HT1080 (cell line): Measurements from ENCODE around the gene CCDC186. TPM values are rescaled to one million over a fixed set of nuclear protein-coding genes. Genes with fewer than 3 reads are reported as not detected.

Experiments used
- DNase-seq: peaks from one replicate; pipeline ENCODE4 v3.0.0-alpha.2; 2015; ENCODE audit warnings: low read depth
- polyA plus RNA-seq, 2 experiments: library from polyadenylated mRNA; depleted of rRNA; stranded (reverse); fragments of >200 nt; gene quantifications; 2 replicates each; pipeline ENCODE4 v1.2.3, GENCODE V29; 2015
- total RNA-seq: library from RNA; depleted of rRNA; stranded (reverse); fragments of >200 nt; shearing (Covaris generic); gene quantifications from 2 replicates; pipeline ENCODE4 v1.2.3, GENCODE V29; 2014; rRNA removed

The CCDC186 gene
- 2.7 and 6.7 TPM in 2 replicates for total RNA-seq
- polyA plus RNA-seq (2015; cell fraction: cytosol; rRNA removed) = 2.4 and 3.9 TPM in 2 replicates
- polyA plus RNA-seq (2015; cell fraction: nucleus; rRNA removed) = 6.4 and 9.2 TPM in 2 replicates

- peak; percentile 87 for DNase-seq
Measured at GRCh38 chr10:114173921-114174694, at the start of gene CCDC186. CCDC186 (minus strand) TSS chr10:114174203; CDS start chr10:114163268, 10,935 bp downstream.

GRCh38 chr10:114223066-114223465 is 49.1 kb upstream of the CCDC186 start:
- no peak for DNase-seq

GRCh38 chr10:114221235-114221634 is 47.2 kb upstream of the CCDC186 start:
- no peak for DNase-seq

- DNase-seq = no peak
Measured at GRCh38 chr10:114220281-114220680, 46.3 kb upstream of the CCDC186 start.

GRCh38 chr10:114215033-114215432 is 41.0 kb upstream of the CCDC186 start:
- DNase-seq = no peak

GRCh38 chr10:114212153-114212552 is 38.1 kb upstream of the CCDC186 start:
- DNase-seq = no peak

GRCh38 chr10:114208351-114208750 is 34.3 kb upstream of the CCDC186 start:
- DNase-seq = no peak

GRCh38 chr10:114207349-114207748 is 33.3 kb upstream of the CCDC186 start:
- no peak for DNase-seq

- DNase-seq = no peak
Measured at GRCh38 chr10:114206902-114207301, 32.9 kb upstream of the CCDC186 start.

- DNase-seq = no peak
Measured at GRCh38 chr10:114202812-114203211, 28.8 kb upstream of the CCDC186 start.

- DNase-seq = no peak
Measured at GRCh38 chr10:114199239-114199638, 25.2 kb upstream of the CCDC186 start.

GRCh38 chr10:114195079-114195478 is 21.1 kb upstream of the CCDC186 start:
- DNase-seq = peak; percentile 18

- no peak for DNase-seq
Measured at GRCh38 chr10:114189700-114190099, 15.7 kb upstream of the CCDC186 start.

- DNase-seq = no peak
Measured at GRCh38 chr10:114188900-114189299, 14.9 kb upstream of the CCDC186 start.

GRCh38 chr10:114188001-114188400 is 14.0 kb upstream of the CCDC186 start:
- DNase-seq = no peak

GRCh38 chr10:114184276-114184675 is 10.3 kb upstream of the CCDC186 start:
- no peak for DNase-seq

- no peak for DNase-seq
Measured at GRCh38 chr10:114183563-114183962, 9.6 kb upstream of the CCDC186 start.

GRCh38 chr10:114181971-114182370 is 8.0 kb upstream of the CCDC186 start:
- DNase-seq = no peak

- no peak for DNase-seq
Measured at GRCh38 chr10:114180937-114181336, 6.9 kb upstream of the CCDC186 start.

GRCh38 chr10:114179747-114180146 is 5.7 kb upstream of the CCDC186 start:
- DNase-seq = no peak

- DNase-seq = no peak
Measured at GRCh38 chr10:114179148-114179547, 5.1 kb upstream of the CCDC186 start, which contains the start of gene TDRD1. TDRD1 (plus strand) TSS chr10:114179353; CDS start chr10:114187832, 8,479 bp downstream.

GRCh38 chr10:114176511-114176910 is 2.5 kb upstream of the CCDC186 start:
- no peak for DNase-seq

GRCh38 chr10:114175667-114176066 is 1.7 kb upstream of the CCDC186 start:
- no peak for DNase-seq
